ENCODE results near the gene C9orf57. TPM values are rescaled to one million over a fixed set of nuclear protein-coding genes. Genes with fewer than 3 reads are reported as not detected.

Gene C9orf57
- total RNA-seq, 1 experiment from 2014 or later, result not detected

Other genes with a start within 250 kb of the C9orf57 start
- gene ABHD17B, start 149.4 kb downstream of the C9orf57 start, total RNA-seq (2022), result 6.2 and 6.9 TPM in 2 replicates
- 2.4 TPM in 2 replicates for gene C9orf85, start 149.0 kb downstream of the C9orf57 start, total RNA-seq (2022)
- 3.1 and 3.5 TPM in 2 replicates for gene GDA, start 88.8 kb upstream of the C9orf57 start, total RNA-seq (2022)